Anterior cingulate cortex (tissue), 58 donors: ENCODE results near the gene SCGB1C2.
"Not testable (repeated sequence)": the region's sequence is repeated elsewhere in the genome, so short reads cannot be mapped to it uniquely, and the experiment has no call there.

Experiments
- DNase-seq, 58 donors: peaks; one replicate each; lab custom pipeline; 2025; lab: John Stamatoyannopoulos, UW

SCGB1C2 gene

DNA sequence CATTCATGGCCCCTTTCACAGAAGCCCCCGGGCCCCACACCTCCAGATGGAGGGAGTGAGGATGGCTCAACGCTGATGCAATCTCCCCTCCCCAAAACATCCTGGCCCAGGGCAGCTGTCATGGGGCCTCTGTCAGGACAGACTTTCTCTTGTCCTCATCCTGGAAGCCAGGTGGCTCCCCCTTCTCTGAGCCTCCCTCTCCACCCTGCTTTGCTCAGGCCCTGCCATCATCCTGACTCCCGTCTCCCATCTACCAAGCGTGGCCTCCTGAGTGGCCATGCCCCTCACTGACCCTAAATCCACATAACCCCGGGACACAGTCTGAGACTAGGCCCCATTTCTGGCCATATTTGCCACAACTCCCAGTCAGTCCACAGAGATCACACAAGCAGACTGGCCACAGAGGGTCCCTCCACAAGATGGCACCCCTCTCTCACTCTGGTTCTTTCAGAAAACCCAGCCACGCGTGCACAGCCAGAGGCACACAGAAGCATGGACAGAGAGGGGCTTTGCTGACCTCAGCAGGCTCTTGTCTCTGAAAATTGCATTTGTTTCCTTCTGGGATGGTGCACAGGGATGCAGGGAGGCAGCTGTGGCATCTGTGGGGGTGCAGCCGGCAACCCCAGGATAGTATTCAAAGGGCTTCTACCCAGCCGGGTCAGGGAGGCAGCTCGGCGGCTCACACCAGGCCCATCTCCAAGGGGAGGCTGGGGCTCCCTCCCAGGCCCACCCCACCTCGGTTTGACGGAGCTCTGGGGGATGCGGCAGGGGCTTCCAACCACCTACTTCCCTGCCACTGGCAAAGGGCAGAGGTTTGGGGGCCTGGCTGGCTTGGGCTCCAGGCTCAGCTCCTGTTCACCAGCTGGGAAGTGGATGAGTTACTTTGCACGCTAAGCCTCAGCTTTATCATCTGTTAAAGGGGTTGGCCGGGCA, 27.2 kb downstream of the SCGB1C2 start:
- peak in 47 of 58 donors; percentile 9 to 76 (median 36) for DNase-seq

GRCh38 chr17:165939-166338, 28.6 kb downstream of the SCGB1C2 start:
- DNase-seq: no peak

- not testable (repeated sequence) for DNase-seq
Measured at GRCh38 chr17:168614-169013, 31.2 kb downstream of the SCGB1C2 start.

GRCh38 chr17:170130-170670, 32.8 kb downstream of the SCGB1C2 start:
- no peak for DNase-seq

DNA sequence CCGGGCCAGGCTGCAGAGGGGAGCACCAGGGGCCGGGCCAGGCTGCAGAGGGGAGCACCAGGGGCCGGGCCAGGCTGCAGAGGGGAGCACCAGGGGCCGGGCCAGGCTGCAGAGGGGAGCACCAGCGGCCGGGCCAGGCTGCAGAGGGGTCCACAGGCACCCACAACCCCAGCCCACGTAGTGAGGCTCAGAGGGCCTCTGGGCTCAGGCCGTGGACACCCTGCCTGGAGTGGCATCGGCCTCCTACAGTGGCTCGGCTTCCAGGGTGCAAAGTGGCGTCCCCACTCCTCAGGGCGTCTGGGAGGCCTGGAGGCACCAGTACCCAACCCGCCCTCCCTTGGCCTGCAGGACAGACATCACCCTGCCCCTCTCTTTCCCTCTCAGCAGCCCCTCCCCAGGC, 34.5 kb downstream of the SCGB1C2 start:
- no peak for DNase-seq

GRCh38 chr17:172401-172800, 35.0 kb downstream of the SCGB1C2 start:
- DNase-seq: no peak

DNA sequence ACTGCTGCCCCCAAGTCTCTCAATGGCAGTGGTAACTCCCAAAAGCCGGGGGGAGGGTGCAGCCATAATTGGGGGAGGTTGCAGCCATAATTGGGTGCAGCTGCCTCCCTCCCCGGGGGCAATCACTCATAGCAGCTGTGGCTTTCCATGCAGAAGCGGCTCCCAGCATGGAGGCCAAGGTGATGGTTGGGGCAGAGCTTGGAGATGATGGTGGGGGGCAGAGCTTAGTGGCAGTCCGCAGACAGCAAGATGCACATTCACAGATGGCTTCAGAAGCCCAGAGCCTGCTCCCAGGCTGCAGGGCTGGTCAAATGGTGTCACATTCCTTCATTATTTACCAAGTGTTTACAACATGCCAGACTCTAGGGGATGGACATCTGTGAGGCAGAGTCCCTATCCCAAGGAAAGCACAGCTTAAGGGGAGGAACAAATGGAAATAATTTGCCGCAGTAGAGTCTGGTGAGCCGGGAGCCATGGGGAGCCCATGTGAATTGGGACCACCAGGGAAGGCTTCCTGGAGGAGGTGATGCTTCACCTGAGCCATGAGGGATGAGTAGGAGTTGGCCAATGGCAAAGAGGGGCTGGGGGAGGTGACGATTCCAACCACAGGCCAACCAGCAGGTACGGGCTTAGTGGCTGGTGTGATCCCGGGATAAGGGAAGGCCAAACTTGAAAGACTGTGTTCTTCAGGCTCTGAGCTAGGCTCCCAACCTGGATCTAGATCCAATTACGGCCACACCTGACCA, 36.0 kb downstream of the SCGB1C2 start:
- no peak for DNase-seq

DNA sequence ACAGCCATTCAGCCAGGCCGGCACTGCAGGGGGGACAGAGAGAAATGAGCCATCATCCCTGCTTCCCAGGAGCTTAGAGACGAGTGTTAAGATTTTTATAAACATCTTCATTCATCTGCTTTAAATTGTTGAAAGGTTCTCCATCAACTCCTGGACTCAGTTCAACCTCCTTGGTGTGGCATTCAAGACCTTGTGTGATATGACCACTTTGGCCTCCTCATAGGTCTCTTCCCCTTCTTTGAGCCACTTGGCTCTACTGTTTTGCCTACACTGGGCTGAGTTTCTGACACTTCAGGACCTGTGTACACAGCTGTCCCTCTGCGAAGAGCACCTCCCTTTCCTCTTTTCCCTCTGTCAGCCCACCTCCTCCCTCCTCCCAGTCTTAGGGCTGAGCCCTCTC, 39.8 kb downstream of the SCGB1C2 start:
- no peak for DNase-seq

DNA sequence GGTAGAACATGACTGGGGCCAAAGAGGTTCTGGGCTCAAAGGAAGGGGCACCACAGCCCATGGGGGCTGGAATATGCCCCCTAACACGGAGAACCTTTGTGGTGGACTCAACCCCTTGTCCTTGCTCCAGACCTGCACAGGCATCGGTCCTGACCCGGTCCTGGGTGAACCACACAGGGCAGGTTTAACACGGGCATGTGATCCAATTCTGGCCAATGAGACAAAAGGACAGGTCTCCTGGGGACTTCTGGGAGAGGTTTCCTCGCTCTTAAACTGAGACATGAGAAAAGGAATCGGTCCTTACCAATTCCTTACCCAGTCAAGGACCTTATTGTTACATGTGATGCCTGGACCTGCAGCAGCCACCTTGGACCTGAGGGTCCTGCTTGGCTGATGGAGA, 40.4 kb downstream of the SCGB1C2 start:
- no peak for DNase-seq

DNA sequence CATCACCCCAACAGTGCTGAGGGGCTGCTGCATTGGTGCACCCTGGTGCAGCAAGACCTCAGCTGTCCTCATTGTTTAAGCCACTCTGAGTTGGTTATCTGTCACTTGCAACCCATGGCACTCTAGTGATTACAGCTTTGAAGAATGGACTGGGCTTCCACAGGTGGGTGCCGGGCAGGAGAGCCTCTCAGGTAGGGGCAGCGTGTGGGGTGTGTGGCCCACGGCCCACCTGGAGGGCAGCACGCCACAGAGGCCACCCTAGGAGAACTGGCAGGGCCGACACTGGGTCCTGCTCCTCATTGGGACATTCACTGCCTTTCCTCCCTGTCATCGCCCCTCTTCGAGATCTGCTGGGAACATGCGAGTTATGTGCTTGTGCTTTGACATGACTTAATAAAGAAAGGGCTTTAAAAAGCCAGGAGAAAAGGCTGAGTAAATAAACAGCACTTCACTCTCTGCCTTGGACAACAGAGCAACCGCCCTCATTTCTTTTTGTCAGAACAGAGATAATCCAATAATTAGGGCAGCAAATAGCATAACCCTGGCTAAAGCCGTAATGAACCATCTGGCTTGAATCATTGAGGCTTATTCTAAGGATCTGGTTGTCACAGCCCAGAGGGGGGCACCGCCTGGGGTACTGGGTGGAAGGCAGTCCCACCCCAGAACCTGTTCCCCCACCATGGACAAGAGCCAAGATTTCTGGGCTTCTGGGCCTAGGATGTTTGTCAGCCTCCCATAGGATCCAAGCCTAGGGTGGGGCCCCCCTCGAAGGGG, 41.1 kb downstream of the SCGB1C2 start:
- no peak for DNase-seq

- no peak for DNase-seq
Measured at GRCh38 chr17:179066-179432, 41.7 kb downstream of the SCGB1C2 start.

GRCh38 chr17:179781-180380, 42.5 kb downstream of the SCGB1C2 start:
- DNase-seq: no peak

GRCh38 chr17:180381-181244, 43.2 kb downstream of the SCGB1C2 start:
- DNase-seq: no peak

GRCh38 chr17:181245-182049, 44.1 kb downstream of the SCGB1C2 start, which contains the start of gene DOC2B:
TSS of gene DOC2B (minus strand) at chr17:181650. CDS start at chr17:181479, 171 bp downstream.
- DNase-seq: peak in 12 of 58 donors; percentile 11 to 46 (median 21)

DNA sequence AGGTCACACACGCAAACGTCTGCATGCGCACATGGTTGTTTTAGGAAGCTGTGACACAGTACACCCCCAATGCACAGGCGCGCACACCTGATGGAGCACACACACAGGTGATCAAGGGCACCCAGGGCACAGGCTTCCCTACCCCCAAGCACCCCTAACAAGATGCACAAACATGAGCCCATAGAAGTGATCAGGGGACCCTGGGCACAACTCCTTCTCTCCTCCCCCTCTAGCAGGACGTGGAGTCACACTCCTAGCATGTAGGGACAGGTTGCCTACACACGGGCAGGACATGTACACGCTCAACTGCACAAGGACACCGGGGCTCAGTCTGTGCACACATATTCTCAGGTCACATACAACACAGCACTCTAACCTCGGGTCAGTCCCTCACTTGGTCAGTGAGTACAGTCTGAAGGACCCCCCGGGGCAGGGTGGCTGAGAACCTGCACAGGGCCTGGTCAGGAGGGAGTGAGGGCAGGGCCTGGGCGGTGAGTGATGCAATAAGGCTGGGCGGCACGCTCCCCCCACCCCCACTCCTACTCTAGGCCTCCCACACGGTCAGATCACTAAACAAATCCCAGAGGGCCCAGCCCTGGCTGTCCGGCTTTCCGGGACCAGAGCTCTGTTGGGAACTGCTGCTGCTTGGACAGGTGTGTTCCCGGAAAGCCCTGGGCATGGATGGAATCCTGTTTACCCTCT, 44.8 kb downstream of the SCGB1C2 start:
- peak in 2 of 58 donors; percentile 26 to 35 for DNase-seq

DNA sequence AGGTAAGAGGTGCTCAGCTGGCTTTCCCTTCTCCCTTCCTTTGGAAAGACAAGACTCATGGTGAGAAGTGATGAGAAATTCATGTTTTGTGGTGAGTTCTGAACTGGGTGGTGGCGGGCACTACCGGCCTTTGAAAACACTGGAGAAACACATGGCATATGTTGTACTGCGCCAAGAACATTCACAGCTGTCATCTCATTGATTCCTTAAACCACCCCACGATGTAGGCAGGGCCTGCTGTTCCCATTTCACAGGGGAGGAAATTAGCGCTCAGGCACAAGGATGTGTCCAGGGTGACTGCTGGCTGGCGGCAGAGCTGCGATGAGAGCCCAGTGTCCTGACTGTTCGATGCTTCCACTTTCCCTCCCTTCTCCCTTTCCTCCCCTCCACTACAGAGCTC, 45.7 kb downstream of the SCGB1C2 start:
- peak in 14 of 58 donors; percentile 9 to 72 (median 30) for DNase-seq

DNA sequence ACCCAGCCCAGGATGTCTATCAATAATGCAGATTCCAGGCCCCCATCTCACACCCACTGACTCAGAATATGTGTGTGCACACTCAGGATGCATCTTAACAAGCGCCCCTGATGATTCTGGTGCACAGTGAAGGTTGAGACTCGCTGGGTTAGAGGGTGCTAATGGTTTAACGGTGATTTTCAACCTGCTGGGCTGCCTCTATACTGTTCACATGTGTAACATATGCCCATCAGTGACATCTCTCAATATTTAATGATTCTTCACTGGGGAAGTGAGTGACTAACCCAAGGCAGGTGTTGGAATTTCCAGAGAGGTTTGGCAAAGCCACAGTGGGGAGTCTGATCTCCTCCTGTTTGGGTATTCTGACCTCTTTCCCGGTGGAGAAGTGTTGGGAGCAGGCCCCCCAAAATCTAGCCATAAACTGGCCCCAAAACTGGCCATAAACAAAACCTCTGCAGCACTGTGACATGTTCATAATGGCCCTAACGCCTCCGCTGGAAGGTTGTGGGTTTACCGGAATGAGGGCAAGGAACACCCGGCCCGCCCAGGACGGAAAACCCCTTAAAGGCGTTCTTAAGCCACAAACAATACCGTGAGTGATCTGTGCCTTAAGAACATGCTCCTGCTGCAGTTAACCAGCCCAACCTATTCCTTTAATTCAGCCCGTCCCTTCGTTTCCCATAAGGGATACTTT, 48.2 kb downstream of the SCGB1C2 start:
- no peak for DNase-seq
